ENCODE results near the gene DOCK10.
A peak's percentile ranks its signal among the peaks of the same experiment; 100 is the strongest.

The DOCK10 gene

DNA sequence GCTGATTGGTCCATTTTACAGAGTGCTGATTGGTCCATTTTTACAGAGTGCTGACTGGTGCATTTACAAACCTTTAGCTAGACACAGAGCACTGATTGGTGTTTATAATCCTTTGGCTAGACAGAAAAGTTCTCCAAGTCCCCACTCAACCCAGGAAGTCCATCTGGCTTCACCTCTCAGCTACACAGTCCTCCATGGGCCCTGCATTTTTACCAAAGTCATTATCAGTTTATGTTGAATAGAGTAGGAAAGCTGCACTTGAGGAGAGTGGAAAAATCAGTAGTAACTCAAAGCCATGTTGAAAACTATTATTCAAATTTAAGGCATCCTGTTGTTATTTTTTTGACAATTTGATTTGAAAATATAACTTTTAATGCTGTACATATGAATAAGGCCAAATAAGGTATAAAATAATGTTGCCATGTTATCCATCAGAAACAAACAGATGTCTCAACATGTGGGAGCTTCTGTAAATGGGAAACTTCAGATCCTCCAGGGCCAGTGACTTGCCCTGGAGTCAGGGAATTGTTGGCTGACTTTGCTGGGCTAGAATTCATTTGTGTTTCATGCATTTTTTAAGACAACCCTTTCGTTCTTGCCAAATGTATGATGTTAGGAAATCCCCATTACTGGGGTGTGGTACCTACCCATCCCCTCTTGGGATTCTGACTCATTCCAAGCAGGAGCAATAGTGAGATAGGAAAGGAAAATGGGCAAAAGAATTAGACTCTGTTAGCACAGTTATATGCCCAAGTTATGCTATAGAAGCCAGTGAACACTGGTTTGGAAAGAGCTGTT lies 288.3 kb downstream of the DOCK10 start:
- no peak for DNase-seq (ENCODE audit: low read depth in 1 of 2, low spot score in 1 of 2)
- no peak for TF ChIP-seq JUND (IDR thresholded peaks at IDR 0.05; ENCODE audit: low read depth)

DNA sequence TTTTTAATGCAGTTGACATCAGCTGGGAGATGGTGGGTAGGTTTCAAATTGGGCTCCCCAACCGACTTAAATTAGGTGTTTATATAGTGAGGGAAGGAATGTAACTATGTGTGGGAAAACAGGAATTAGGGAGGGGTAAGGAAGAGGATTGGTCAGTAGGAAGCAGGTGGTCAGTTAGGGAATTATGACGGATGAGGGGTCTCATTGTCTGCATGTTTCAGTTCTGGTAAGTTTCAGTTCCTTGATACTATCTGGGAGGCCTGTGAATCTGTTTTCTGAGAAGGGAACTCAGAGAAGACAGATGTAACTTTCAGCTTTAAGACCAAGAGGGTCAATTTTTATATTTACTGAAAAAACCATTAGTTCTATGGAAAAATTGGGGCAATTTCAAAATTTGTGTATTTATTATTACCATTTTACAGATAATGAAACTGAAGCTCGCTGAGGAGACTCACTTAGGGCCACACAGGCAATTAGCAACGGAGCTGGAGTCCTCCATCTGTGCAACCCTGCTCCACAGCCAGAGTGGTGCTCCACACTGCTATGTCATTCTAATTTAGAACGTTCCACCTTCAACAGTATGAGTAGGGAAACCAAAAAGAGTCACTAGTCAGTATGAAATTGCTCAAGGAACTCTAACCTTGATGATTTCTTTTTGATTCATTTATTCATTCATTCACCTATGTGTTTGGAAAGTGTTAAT lies 290.1 kb downstream of the DOCK10 start:
- in situ Hi-C loops (cut with HindIII; ENCODE audit: low pct_unique_long_range_greater_than_20kb, low sequenced_read_pairs): no loop called here
- no peak for TF ChIP-seq JUND (IDR thresholded peaks at IDR 0.05; ENCODE audit: low read depth)
- DNase-seq (ENCODE audit: low read depth in 1 of 2, low spot score in 1 of 2): no peak

More for the DNA sequence above, 288.3 kb downstream of the DOCK10 start:
- in situ Hi-C loops (cut with HindIII; ENCODE audit: low pct_unique_long_range_greater_than_20kb, low sequenced_read_pairs): no loop called here

DNA sequence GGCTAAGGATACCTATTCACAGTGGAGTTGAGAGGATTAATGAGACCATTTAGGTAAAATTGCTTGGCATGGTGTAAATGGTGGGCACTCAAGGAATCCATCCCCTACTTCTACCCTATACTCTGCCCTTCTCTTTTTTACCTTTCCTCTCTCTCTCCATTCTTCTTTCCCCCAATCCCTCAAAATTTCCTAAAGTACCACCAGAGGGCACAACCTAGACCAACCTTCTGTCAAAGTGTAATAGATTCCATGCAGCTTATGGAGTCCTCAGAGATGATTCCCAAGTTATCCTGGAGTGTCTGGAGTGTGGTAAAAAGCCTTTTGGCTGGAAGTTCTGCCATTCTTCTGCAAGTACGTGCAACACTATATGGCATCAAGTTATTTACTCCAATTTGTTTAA lies 293.1 kb downstream of the DOCK10 start:
- DNase-seq (ENCODE audit: low read depth in 1 of 2, low spot score in 1 of 2): peak in 1 of 2 experiments; percentile 12
- no peak for TF ChIP-seq JUND (IDR thresholded peaks at IDR 0.05; ENCODE audit: low read depth)
- in situ Hi-C loops (cut with HindIII; ENCODE audit: low pct_unique_long_range_greater_than_20kb, low sequenced_read_pairs): no loop called here

DNA sequence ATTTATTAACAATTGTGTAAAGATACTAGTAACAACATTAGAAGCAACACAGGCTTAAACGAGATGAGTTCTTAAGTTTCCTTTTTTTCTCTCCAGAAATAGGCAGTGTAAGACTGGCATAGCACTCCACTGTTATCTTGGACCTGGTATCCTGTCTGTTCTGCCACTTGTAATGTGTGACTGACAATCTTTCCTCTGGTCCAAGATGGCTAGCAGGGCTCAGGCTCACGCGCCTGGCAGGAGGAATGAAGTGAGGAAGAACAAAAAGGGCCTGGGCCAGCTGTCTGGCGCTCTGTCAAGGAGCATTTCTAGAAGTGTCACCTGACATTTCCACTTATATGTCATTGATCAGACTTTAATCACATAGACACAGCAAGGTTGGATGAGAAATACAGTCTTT lies 294.5 kb downstream of the DOCK10 start:
- no peak for TF ChIP-seq JUND (IDR thresholded peaks at IDR 0.05; ENCODE audit: low read depth)
- in situ Hi-C loops (cut with HindIII; ENCODE audit: low pct_unique_long_range_greater_than_20kb, low sequenced_read_pairs): no loop called here
- no peak for DNase-seq (ENCODE audit: low read depth in 1 of 2, low spot score in 1 of 2)

DNA sequence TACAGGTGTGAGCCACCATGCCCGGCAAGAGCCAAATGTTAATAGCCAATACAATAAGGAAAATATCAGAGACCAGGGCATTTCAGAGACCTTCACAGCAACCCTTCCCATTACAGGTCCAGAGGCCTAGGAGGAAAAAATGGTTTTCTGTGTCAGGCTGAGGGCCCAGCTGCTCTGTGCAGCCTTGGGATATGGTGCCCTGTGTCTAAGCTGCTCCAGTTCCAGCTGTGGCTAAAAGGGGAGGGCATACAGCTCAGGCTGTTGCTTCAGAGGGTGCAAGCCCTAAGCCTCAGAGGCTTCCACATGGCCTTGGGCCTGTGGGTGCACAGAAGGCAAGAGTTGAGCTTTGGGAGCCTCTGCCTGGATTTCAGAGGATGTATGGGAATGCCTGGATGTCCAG lies 306.0 kb downstream of the DOCK10 start:
- in situ Hi-C loops (cut with HindIII; ENCODE audit: low pct_unique_long_range_greater_than_20kb, low sequenced_read_pairs): no loop called here
- TF ChIP-seq JUND (IDR thresholded peaks at IDR 0.05; ENCODE audit: low read depth): no peak
- DNase-seq (ENCODE audit: low read depth in 1 of 2, low spot score in 1 of 2): no peak

DNA sequence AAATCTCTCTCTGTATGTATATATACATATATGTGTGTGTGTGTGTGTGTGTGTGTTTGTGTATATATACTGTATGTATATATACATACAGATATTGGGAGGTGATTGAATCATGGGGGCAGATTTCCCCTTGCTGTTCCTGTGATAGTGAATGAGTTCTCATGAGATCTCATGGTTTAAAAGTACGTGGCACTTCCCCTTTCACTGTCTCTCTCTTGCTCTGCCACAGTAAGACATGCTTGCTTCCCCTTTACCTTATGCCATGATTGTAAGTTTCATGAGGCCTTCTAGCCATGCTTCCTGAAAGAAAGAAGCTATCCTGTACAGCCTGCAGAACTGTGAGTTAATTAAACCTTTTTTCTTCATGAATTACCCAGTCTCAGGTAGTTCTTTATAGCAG lies 307.3 kb downstream of the DOCK10 start:
- no peak for DNase-seq (ENCODE audit: low read depth in 1 of 2, low spot score in 1 of 2)
- in situ Hi-C loops (cut with HindIII; ENCODE audit: low pct_unique_long_range_greater_than_20kb, low sequenced_read_pairs): no loop called here
- no peak for TF ChIP-seq JUND (IDR thresholded peaks at IDR 0.05; ENCODE audit: low read depth)

DNA sequence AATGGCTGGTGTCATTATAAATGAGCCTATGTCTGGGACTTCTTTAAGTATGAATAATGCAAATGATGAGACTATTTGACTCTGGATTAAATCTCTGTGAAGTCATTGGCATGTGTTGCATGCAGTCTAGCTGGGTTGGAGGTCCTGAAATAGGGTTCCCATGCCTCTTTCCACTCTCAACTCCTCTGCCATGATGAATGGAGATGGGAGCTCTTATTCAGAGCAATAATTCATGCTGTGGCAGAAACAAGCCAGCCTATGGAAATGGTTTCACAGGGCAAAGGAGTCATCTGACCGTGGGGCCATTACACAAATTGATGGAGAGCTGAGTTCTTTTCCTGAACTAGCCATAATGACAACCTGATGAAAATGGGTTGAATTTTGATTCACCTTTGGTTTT lies 310.6 kb downstream of the DOCK10 start:
- in situ Hi-C loops (cut with HindIII; ENCODE audit: low pct_unique_long_range_greater_than_20kb, low sequenced_read_pairs): no loop called here
- TF ChIP-seq JUND (IDR thresholded peaks at IDR 0.05; ENCODE audit: low read depth): no peak
- DNase-seq (ENCODE audit: low read depth in 1 of 2, low spot score in 1 of 2): no peak

DNA sequence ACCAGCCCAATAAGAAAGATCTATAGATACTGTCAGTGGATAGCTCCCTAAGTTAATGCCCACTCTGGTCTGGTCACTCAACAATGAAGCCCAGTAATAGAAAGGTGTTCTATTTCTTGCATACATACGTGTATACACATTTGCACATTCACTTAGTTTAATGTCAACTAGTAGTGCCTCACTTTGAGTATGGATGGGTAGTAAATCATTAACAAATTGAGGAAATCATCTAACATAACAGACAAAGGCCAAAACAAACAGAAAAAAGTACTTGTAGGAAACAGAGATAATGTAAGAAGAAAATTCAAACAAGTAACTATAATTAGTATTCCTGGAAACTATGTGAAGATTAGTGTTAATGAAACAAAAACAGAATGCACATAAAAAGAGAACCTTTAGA lies 312.8 kb downstream of the DOCK10 start:
- DNase-seq (ENCODE audit: low read depth in 1 of 2, low spot score in 1 of 2): no peak
- in situ Hi-C loops (cut with HindIII; ENCODE audit: low pct_unique_long_range_greater_than_20kb, low sequenced_read_pairs): no loop called here

DNA sequence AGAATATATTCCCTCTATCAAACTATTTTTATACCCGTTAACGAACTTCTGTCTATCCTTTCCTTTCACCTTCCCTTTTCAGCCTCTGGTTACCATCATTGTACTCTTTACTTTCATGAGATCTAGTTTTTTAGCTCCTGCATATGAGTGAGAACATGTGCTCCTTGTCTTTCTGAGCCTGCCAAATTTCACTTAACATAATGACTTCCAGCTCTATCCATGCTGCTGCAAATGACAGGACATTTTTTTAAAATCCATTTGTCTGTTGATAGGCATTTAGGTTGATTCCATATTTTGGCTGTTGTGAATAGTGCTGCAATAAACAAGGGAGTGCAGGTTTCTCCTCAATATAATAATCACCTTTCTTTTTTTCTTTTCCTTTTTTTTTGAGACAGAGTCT lies 317.9 kb downstream of the DOCK10 start:
- TF ChIP-seq JUND (IDR thresholded peaks at IDR 0.05; ENCODE audit: low read depth): no peak
- no peak for DNase-seq (ENCODE audit: low read depth in 1 of 2, low spot score in 1 of 2)
- in situ Hi-C loops (cut with HindIII; ENCODE audit: low pct_unique_long_range_greater_than_20kb, low sequenced_read_pairs): no loop called here

More for the DNA sequence above, 312.8 kb downstream of the DOCK10 start:
- no peak for TF ChIP-seq JUND (IDR thresholded peaks at IDR 0.05; ENCODE audit: low read depth)

DNA sequence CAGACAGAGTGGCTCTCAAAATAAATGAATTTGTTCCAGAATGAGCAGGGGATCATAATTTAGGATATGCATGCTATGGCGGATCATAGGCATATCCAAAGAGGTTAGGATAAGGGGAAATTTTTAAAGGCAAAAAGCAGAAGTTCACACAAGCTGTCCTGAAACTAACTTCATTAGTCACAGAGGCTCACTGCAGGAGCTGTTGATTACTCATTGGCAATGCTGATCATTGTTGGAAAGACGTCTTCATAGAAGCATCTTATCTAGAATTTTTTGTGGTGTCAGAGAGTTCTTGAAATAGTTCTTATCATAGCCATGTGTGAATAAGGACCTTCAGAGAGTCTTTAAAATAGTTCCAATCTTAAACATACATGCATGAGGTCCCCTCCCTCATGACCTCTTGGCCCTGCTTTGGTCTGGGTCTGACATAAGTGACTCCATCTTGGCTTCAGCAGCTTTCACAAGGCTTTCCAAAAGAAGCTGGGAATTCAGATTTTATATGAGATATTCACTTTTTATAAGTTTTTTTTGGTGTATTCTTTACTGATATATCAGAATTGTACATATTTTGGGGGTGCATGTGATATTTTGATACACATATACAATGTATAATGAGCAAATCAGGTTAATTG lies 318.6 kb downstream of the DOCK10 start:
- no peak for DNase-seq (ENCODE audit: low read depth in 1 of 2, low spot score in 1 of 2)
- TF ChIP-seq JUND (IDR thresholded peaks at IDR 0.05; ENCODE audit: low read depth): no peak
- in situ Hi-C loops (cut with HindIII; ENCODE audit: low pct_unique_long_range_greater_than_20kb, low sequenced_read_pairs): no loop called here

DNA sequence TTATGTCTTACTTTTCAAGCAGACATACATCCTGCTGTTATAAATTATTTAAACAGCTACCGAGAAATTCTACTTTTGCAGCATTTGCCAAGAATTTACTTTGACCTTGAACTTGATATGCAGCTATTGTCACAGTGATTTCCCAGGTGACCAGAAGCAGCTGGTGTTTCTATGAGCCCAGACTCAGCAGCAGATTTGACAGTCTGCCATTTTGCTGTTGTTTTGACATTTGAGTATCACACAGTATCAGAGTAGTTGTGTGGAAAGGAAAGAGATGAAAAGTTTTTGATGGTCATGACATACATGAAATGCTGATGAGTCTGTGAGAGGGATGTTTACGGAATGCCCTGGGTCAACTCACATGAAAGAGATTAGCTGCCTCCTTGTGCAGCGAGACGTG lies 319.5 kb downstream of the DOCK10 start:
- in situ Hi-C loops (cut with HindIII; ENCODE audit: low pct_unique_long_range_greater_than_20kb, low sequenced_read_pairs): no loop called here
- DNase-seq (ENCODE audit: low read depth in 1 of 2, low spot score in 1 of 2): no peak
- no peak for TF ChIP-seq JUND (IDR thresholded peaks at IDR 0.05; ENCODE audit: low read depth)

DNA sequence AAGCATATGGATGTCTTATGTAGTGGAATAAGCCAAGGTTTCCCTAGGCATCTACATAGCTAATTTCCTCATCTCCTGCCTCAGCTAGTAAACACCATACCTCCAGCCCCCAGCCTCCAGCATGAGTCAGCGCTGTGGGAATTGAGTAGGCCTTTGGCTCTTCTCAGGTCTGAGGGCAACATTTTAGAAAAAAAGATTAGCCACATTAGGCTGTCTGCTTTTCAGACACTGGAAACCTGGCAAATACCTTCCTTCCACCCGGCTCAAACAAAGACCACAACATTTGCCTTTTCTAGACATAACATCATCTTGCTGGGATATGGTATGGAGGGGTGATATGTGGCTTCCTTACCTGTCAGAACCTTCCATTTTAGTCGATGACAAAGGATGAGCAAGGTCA lies 320.0 kb downstream of the DOCK10 start:
- in situ Hi-C loops (cut with HindIII; ENCODE audit: low pct_unique_long_range_greater_than_20kb, low sequenced_read_pairs): no loop called here
- no peak for DNase-seq (ENCODE audit: low read depth in 1 of 2, low spot score in 1 of 2)
- TF ChIP-seq JUND (IDR thresholded peaks at IDR 0.05; ENCODE audit: low read depth): no peak

DNA sequence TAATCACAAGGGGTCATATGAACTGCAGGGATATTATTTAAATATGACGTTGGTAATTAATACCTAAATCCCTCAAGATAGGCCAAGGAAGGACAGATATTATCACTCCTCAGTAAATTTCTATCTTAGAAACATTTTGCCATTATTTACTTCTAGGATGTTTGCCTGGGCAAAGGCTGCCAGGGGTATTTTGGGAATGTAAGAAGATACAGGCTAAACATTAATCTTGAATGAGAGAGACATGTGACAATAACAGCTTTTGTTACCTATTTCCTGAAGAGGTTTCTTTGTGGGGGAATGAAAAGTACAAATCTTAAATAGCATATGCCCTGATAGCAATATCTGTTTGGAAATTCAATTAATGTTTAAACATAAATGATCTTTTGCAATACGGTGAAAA lies 325.3 kb downstream of the DOCK10 start:
- TF ChIP-seq JUND (IDR thresholded peaks at IDR 0.05; ENCODE audit: low read depth): no peak
- in situ Hi-C loops (cut with HindIII; ENCODE audit: low pct_unique_long_range_greater_than_20kb, low sequenced_read_pairs): no loop called here
- no peak for DNase-seq (ENCODE audit: low read depth in 1 of 2, low spot score in 1 of 2)

Measured in T47D (cell line).